ENCODE measurements around the gene TTLL3. TPM values are rescaled to one million over a fixed set of nuclear protein-coding genes. Genes with fewer than 3 reads are reported as not detected.

Gene TTLL3
- total RNA-seq, 1 donor from 2014 or later: 29.8 TPM

- Histone ChIP-seq H3K27ac (ENCODE audit: low read depth, low read length) (no peak overlapping the region), H3K36me3 (ENCODE audit: insufficient read depth, low read length) (peaks cover 31% of the 10 kb centered on the region), H2AFZ (ENCODE audit: low read depth, low read length) (no peak overlapping the region), H3K9ac (ENCODE audit: low read length) (no peak overlapping the region), H3K4me3 (ENCODE audit: insufficient read depth, low read depth, low read length) (no peak overlapping the region), H3K79me2 (ENCODE audit: insufficient read depth, low read length) (no peaks in the 10 kb centered on the region), H3K4me2 (ENCODE audit: low read length) (no peak overlapping the region), H4K20me1 (ENCODE audit: insufficient read depth, low read length) (no peaks in the 10 kb centered on the region), H3K27me3 (ENCODE audit: insufficient read depth, low read length) (no peaks in the 10 kb centered on the region), H3K4me1 (ENCODE audit: insufficient read depth, low read length) (peaks cover 1% of the 10 kb centered on the region), H3K9me3 (ENCODE audit: insufficient read depth, low read depth, low read length) (no peaks in the 10 kb centered on the region)
- peaks cover 28% of the 10 kb centered on the region for H3K4me1 Mint-ChIP-seq (ENCODE audit: low read depth, unreplicated experiment)
- no peak for TF ChIP-seq EZH2 (IDR thresholded peaks at IDR 0.05; ENCODE audit: insufficient read depth, low read length)
- no peak for TF ChIP-seq CTCF (IDR thresholded peaks at IDR 0.05; ENCODE audit: insufficient read depth, low read depth, low read length)
- no peak overlapping the region for H3K27ac Mint-ChIP-seq (ENCODE audit: unreplicated experiment)
- FAIRE-seq: no peak
- no peaks in the 10 kb centered on the region for H3K27me3 Mint-ChIP-seq (ENCODE audit: low read depth, unreplicated experiment)
- peaks cover 24% of the 10 kb centered on the region for H3K36me3 Mint-ChIP-seq (ENCODE audit: low read depth, unreplicated experiment)
- DNase-seq (ENCODE audit: low read depth): no peak
- H3K4me3 Mint-ChIP-seq (ENCODE audit: unreplicated experiment): no peak overlapping the region
- no peaks in the 10 kb centered on the region for H3K9me3 Mint-ChIP-seq (ENCODE audit: unreplicated experiment)
Observed at GRCh38 chr3:9783954-9784353, 26.1 kb upstream of the TTLL3 start.

DNA sequence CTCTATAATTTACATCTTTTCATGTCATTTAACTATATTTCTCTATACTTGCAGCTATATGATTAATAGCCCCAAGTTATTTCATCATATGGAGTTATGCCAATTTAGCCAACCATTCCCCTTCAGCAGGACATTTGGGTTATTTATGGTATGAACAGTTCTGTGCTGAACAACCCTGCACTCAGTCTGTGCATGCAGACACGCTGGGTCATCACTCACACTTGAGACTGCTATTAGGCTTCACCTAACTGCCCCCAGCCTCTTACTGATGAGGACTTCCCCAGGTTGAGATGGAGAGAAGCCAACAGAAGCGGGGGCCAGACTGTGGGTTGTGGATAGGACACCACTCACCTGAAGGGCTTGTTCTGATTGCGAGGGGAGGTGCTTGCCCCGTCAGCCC is 25.1 kb upstream of the TTLL3 start:
- Histone ChIP-seq H3K9ac (ENCODE audit: low read length) (no peak overlapping the region), H4K20me1 (ENCODE audit: insufficient read depth, low read length) (no peaks in the 10 kb centered on the region), H3K27ac (ENCODE audit: low read depth, low read length) (no peak overlapping the region), H3K79me2 (ENCODE audit: insufficient read depth, low read length) (no peaks in the 10 kb centered on the region), H3K27me3 (ENCODE audit: insufficient read depth, low read length) (no peaks in the 10 kb centered on the region), H3K4me1 (ENCODE audit: insufficient read depth, low read length) (no peaks in the 10 kb centered on the region), H2AFZ (ENCODE audit: low read depth, low read length) (no peak overlapping the region), H3K36me3 (ENCODE audit: insufficient read depth, low read length) (peaks cover 31% of the 10 kb centered on the region), H3K4me3 (ENCODE audit: insufficient read depth, low read depth, low read length) (no peak overlapping the region), H3K4me2 (ENCODE audit: low read length) (no peak overlapping the region), H3K9me3 (ENCODE audit: insufficient read depth, low read depth, low read length) (no peaks in the 10 kb centered on the region)
- Mint-ChIP-seq H3K27me3 (ENCODE audit: low read depth, unreplicated experiment) (no peaks in the 10 kb centered on the region), H3K27ac (ENCODE audit: unreplicated experiment) (no peak overlapping the region), H3K36me3 (ENCODE audit: low read depth, unreplicated experiment) (peaks cover 31% of the 10 kb centered on the region), H3K4me1 (ENCODE audit: low read depth, unreplicated experiment) (peaks cover 19% of the 10 kb centered on the region), H3K9me3 (ENCODE audit: unreplicated experiment) (no peaks in the 10 kb centered on the region), H3K4me3 (ENCODE audit: unreplicated experiment) (no peak overlapping the region)
- DNase-seq (ENCODE audit: low read depth) (no peak), FAIRE-seq (no peak)
- TF ChIP-seq CTCF (IDR thresholded peaks at IDR 0.05; ENCODE audit: insufficient read depth, low read depth, low read length) (no peak), EZH2 (IDR thresholded peaks at IDR 0.05; ENCODE audit: insufficient read depth, low read length) (no peak)

GRCh38 chr3:9785602-9786001 is 24.5 kb upstream of the TTLL3 start:
- Histone ChIP-seq H3K27ac (ENCODE audit: low read depth, low read length) (no peak overlapping the region), H3K4me1 (ENCODE audit: insufficient read depth, low read length) (no peaks in the 10 kb centered on the region), H4K20me1 (ENCODE audit: insufficient read depth, low read length) (no peaks in the 10 kb centered on the region), H3K79me2 (ENCODE audit: insufficient read depth, low read length) (peaks cover 2% of the 10 kb centered on the region), H3K27me3 (ENCODE audit: insufficient read depth, low read length) (no peaks in the 10 kb centered on the region), H3K4me2 (ENCODE audit: low read length) (no peak overlapping the region), H3K36me3 (ENCODE audit: insufficient read depth, low read length) (peaks cover 28% of the 10 kb centered on the region), H2AFZ (ENCODE audit: low read depth, low read length) (no peak overlapping the region), H3K9me3 (ENCODE audit: insufficient read depth, low read depth, low read length) (no peaks in the 10 kb centered on the region), H3K4me3 (ENCODE audit: insufficient read depth, low read depth, low read length) (no peak overlapping the region), H3K9ac (ENCODE audit: low read length) (no peak overlapping the region)
- H3K9me3 Mint-ChIP-seq (ENCODE audit: unreplicated experiment): no peaks in the 10 kb centered on the region
- no peaks in the 10 kb centered on the region for H3K27me3 Mint-ChIP-seq (ENCODE audit: low read depth, unreplicated experiment)
- FAIRE-seq: no peak
- DNase-seq (ENCODE audit: low read depth): no peak
- TF ChIP-seq CTCF (IDR thresholded peaks at IDR 0.05; ENCODE audit: insufficient read depth, low read depth, low read length): no peak
- TF ChIP-seq EZH2 (IDR thresholded peaks at IDR 0.05; ENCODE audit: insufficient read depth, low read length): no peak
- peaks cover 32% of the 10 kb centered on the region for H3K36me3 Mint-ChIP-seq (ENCODE audit: low read depth, unreplicated experiment)
- H3K27ac Mint-ChIP-seq (ENCODE audit: unreplicated experiment): no peak overlapping the region
- H3K4me1 Mint-ChIP-seq (ENCODE audit: low read depth, unreplicated experiment): peaks cover 13% of the 10 kb centered on the region
- no peak overlapping the region for H3K4me3 Mint-ChIP-seq (ENCODE audit: unreplicated experiment)

All from astrocyte (in vitro differentiated cells and primary cell).